HCT116 (cell line): ENCODE results near the gene MYLK. TPM values are rescaled to one million over a fixed set of nuclear protein-coding genes. Genes with fewer than 3 reads are reported as not detected.

Source experiments
- ATAC-seq: fragments of 200-7000 bp; cut with Tn5 transposase; 2 replicates; pipeline ENCODE4 v1.9.1; 2020; ENCODE audit warnings: mild to moderate bottlenecking, moderate library complexity
- BruUV-seq: library from RNA; stranded (reverse); fragments of 400-500 nt; replicated peaks from 2 replicates; lab custom pipeline; 2021; lab: Mats Ljungman, UMichigan
- CTCF ChIA-PET: fragments of 300-600 bp; sonication (Branson Sonifier 250); formaldehyde crosslinking; loops from one replicate; lab custom pipeline; 2021; ENCODE audit warnings: antibody characterized with exemption; lab: Charles Lee
- POLR2A ChIA-PET: fragments of 300-600, 350-600 bp; sonication (Branson Sonifier 250); formaldehyde crosslinking; loops from one replicate; lab custom pipeline; 2021; ENCODE audit warnings: antibody characterized with exemption; lab: Charles Lee
- RAD21 ChIA-PET, 2 experiments: fragments of 300-600 bp; sonication (Branson Sonifier 250); formaldehyde crosslinking; loops; one replicate each; lab custom pipeline; 2023; ENCODE audit warnings: low total read pairs in 2 of 2; ENCODE audit not compliant: uncharacterized antibody in 2 of 2, unreplicated experiment in 2 of 2, low non-redundant PET in 1 of 2; lab: Charles Lee
- DNase-seq: peaks from one replicate; pipeline ENCODE4 v3.0.0-alpha.2; 2010; ENCODE audit warnings: low read depth, low spot score
- H2AFZ ChIP-seq: fragments of 200-600 bp; shearing (Covaris generic), sonication (generic); 2 replicates; pipeline ENCODE4 v1.6.1; 2017; ENCODE audit warnings: low read depth, mixed run types, mixed read lengths, antibody characterized with exemption, low read length; ENCODE audit not compliant: poor library complexity, severe bottlenecking
- H3K27ac ChIP-seq: 2 replicates; pipeline ENCODE4 v1.5.1; 2012; ENCODE audit warnings: low read depth, low read length
- H3K27me3 ChIP-seq: fragments of 200-600 bp; sonication (generic); 2 replicates; pipeline ENCODE4 v1.6.1; 2016; ENCODE audit warnings: mixed run types, low read length, mixed read lengths; ENCODE audit not compliant: insufficient read depth
- H3K36me3 ChIP-seq, 2 experiments: fragments of 200-500 bp in 1 of 2; fragments of 200-600 bp in 1 of 2; sonication (Bioruptor generic) in 1 of 2; sonication (generic) in 1 of 2; 2 replicates each; pipeline versions ENCODE4 v1.5.1 to v1.6.1; 2014 to 2016; ENCODE audit warnings: low read length in 2 of 2, inconsistent platforms in 1 of 2, mixed read lengths in 1 of 2, mixed run types in 1 of 2; ENCODE audit not compliant: insufficient read depth in 2 of 2, control insufficient read depth in 1 of 2
- H3K4me1 ChIP-seq, 2 experiments: fragments of 200-600 bp in 1 of 2; sonication (generic) in 1 of 2; 2 replicates each; pipeline versions ENCODE4 v1.5.1 to v1.6.1; 2012 to 2017; ENCODE audit warnings: low read length in 2 of 2, inconsistent platforms in 1 of 2, mild to moderate bottlenecking in 1 of 2, mixed read lengths in 1 of 2, mixed run types in 1 of 2, moderate library complexity in 1 of 2; ENCODE audit not compliant: insufficient read depth in 2 of 2, control insufficient read depth in 1 of 2
- H3K4me2 ChIP-seq: fragments of 200-600 bp; sonication (generic); 2 replicates; pipeline ENCODE4 v1.6.1; 2017; ENCODE audit warnings: mixed run types, low read length, mixed read lengths
- H3K4me3 ChIP-seq, 2 experiments: fragments of 200-600 bp in 1 of 2; sonication (generic) in 1 of 2; replicated peaks in 1 of 2; 2 replicates each; pipeline ENCODE4 v1.5.1; 2011 to 2016; ENCODE audit warnings: low read length in 2 of 2, control low read depth in 1 of 2, low read depth in 1 of 2, mild to moderate bottlenecking in 1 of 2, mixed read lengths in 1 of 2, mixed run types in 1 of 2
- H3K79me2 ChIP-seq: fragments of 200-600 bp; sonication (generic); 2 replicates; pipeline ENCODE4 v1.6.1; 2017; ENCODE audit warnings: mild to moderate bottlenecking, mixed run types, low read length, moderate library complexity, mixed read lengths; ENCODE audit not compliant: insufficient read depth
- H3K9ac ChIP-seq: fragments of 200-600 bp; sonication (generic); 2 replicates; pipeline ENCODE4 v1.6.1; 2016; ENCODE audit warnings: low read length, mixed read lengths
- H3K9me2 ChIP-seq: fragments of 200-600 bp; sonication (generic), shearing (Covaris generic); 2 replicates; pipeline ENCODE4 v1.6.1; 2017; ENCODE audit warnings: mixed run types, mild to moderate bottlenecking, moderate library complexity; ENCODE audit not compliant: insufficient read depth
- H3K9me3 ChIP-seq, 2 experiments: fragments of 200-500 bp in 1 of 2; fragments of 200-600 bp in 1 of 2; sonication (Bioruptor generic) in 1 of 2; sonication (generic) in 1 of 2; 2 replicates each; pipeline ENCODE4 v1.6.1; 2014 to 2017; ENCODE audit warnings: low read length in 2 of 2, mixed read lengths in 2 of 2, inconsistent platforms in 1 of 2, low read depth in 1 of 2, mild to moderate bottlenecking in 1 of 2, mixed run types in 1 of 2, moderate library complexity in 1 of 2; ENCODE audit not compliant: control insufficient read depth in 1 of 2, insufficient read depth in 1 of 2
- H4K20me1 ChIP-seq: fragments of 200-600 bp; sonication (generic), shearing (Covaris generic); 2 replicates; pipeline ENCODE4 v1.6.1; 2017; ENCODE audit warnings: mixed run types, mild to moderate bottlenecking, moderate library complexity; ENCODE audit not compliant: insufficient read depth
- JUND ChIP-seq: IDR thresholded peaks from 2 replicates; pipeline ENCODE4 v1.6.1; 2012
- YY1 ChIP-seq: IDR thresholded peaks from 2 replicates; pipeline ENCODE4 v1.6.1; 2011; ENCODE audit warnings: low read length, low read depth, moderate library complexity, mild to moderate bottlenecking; ENCODE audit not compliant: insufficient replicate concordance; ENCODE audit errors: extremely low read depth
- intact Hi-C: fragments of 100-400 bp; cut with micrococcal nuclease; formaldehyde crosslinking; loops from 2 replicates; pipeline ENCODE4 v1.10.0; 2022
- total RNA-seq: library from RNA; stranded (reverse); gene quantifications from one replicate; pipeline ENCODE4 v1.2.1, GENCODE V29; 2021; ENCODE audit not compliant: unreplicated experiment
- TF ChIP-seq, protein P1 (sequence below): IDR thresholded peaks from 2 replicates; pipeline ENCODE4 v1.6.1; 2012; ENCODE audit warnings: low read depth
- TF ChIP-seq, protein P2 (sequence below), 3 experiments: fragments of 200-600 bp in 1 of 3; sonication (generic) in 1 of 3; IDR thresholded peaks in 2 of 3; conservative IDR thresholded peaks in 1 of 3; 2 replicates each; pipeline ENCODE4 v1.5.1; 2012 to 2017; ENCODE audit warnings: low read depth in 2 of 3, low read length in 2 of 3, antibody characterized with exemption in 1 of 3, borderline replicate concordance in 1 of 3, control low read depth in 1 of 3, mild to moderate bottlenecking in 1 of 3, mixed read lengths in 1 of 3, mixed run types in 1 of 3, moderate library complexity in 1 of 3; ENCODE audit not compliant: insufficient read depth in 1 of 3

MYLK gene
- total RNA-seq, 1 experiment from 2014 or later, result 3.8 TPM

DNA sequence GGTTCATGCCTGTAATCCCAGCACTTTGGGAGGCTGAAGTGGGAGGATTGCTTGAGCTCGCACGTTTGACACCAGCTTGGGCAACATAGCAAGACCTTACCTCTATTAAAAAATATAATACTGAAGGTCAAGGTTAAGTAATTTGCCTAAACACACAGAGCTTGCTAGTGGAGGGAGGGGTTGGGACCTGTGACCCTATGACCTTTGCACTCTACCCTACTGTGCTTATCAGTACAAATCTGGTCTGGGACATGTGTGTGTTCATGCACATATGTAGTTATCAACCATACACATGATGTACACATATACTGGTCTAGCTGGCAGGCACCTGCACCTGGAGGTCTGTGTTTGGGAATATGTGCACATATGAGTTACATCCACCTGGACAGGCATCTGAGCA, 181.4 kb downstream of the MYLK start:
- intact Hi-C loops, result loop anchor here (1.0 kb wide), 1 partner anchor 50 kb away; no protein-coding TSS in a partner anchor
- H3K79me2 ChIP-seq, result no peaks in the 10 kb centered on the region
- H3K4me3 ChIP-seq, result no peak overlapping the region
- no peaks in the 10 kb centered on the region for H3K9me2 ChIP-seq
- ATAC-seq (no peak), DNase-seq (no peak)
- no peaks in the 10 kb centered on the region for H3K27me3 ChIP-seq
- no TSS peak for BruUV-seq
- H3K9me3 ChIP-seq, result no peaks in the 10 kb centered on the region
- ChIA-PET CTCF (interaction anchor here (1.0 to 1.6 kb wide), 4 partner anchors 14 to 52 kb away, joined by 3 to 26 read pairs (median 6); no protein-coding TSS in a partner anchor), POLR2A (no interaction called here), RAD21 (interaction anchor here (0.8 to 2.1 kb wide), 5 partner anchors 16 to 51 kb away, joined by 3 to 7 read pairs (median 3); no protein-coding TSS in a partner anchor)
- H2AFZ ChIP-seq, result no peak overlapping the region
- H3K27ac ChIP-seq, result no peak overlapping the region
- no peaks in the 10 kb centered on the region for H4K20me1 ChIP-seq
- no peak overlapping the region for H3K9ac ChIP-seq
- TF ChIP-seq, protein P1, sequence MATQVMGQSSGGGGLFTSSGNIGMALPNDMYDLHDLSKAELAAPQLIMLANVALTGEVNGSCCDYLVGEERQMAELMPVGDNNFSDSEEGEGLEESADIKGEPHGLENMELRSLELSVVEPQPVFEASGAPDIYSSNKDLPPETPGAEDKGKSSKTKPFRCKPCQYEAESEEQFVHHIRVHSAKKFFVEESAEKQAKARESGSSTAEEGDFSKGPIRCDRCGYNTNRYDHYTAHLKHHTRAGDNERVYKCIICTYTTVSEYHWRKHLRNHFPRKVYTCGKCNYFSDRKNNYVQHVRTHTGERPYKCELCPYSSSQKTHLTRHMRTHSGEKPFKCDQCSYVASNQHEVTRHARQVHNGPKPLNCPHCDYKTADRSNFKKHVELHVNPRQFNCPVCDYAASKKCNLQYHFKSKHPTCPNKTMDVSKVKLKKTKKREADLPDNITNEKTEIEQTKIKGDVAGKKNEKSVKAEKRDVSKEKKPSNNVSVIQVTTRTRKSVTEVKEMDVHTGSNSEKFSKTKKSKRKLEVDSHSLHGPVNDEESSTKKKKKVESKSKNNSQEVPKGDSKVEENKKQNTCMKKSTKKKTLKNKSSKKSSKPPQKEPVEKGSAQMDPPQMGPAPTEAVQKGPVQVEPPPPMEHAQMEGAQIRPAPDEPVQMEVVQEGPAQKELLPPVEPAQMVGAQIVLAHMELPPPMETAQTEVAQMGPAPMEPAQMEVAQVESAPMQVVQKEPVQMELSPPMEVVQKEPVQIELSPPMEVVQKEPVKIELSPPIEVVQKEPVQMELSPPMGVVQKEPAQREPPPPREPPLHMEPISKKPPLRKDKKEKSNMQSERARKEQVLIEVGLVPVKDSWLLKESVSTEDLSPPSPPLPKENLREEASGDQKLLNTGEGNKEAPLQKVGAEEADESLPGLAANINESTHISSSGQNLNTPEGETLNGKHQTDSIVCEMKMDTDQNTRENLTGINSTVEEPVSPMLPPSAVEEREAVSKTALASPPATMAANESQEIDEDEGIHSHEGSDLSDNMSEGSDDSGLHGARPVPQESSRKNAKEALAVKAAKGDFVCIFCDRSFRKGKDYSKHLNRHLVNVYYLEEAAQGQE, result no peak
- TF ChIP-seq, protein P2, sequence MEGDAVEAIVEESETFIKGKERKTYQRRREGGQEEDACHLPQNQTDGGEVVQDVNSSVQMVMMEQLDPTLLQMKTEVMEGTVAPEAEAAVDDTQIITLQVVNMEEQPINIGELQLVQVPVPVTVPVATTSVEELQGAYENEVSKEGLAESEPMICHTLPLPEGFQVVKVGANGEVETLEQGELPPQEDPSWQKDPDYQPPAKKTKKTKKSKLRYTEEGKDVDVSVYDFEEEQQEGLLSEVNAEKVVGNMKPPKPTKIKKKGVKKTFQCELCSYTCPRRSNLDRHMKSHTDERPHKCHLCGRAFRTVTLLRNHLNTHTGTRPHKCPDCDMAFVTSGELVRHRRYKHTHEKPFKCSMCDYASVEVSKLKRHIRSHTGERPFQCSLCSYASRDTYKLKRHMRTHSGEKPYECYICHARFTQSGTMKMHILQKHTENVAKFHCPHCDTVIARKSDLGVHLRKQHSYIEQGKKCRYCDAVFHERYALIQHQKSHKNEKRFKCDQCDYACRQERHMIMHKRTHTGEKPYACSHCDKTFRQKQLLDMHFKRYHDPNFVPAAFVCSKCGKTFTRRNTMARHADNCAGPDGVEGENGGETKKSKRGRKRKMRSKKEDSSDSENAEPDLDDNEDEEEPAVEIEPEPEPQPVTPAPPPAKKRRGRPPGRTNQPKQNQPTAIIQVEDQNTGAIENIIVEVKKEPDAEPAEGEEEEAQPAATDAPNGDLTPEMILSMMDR (IDR thresholded peaks at IDR 0.05 in 2 of 3, conservative IDR thresholded peaks at IDR 0.05 in 1 of 3; ENCODE audit: borderline replicate concordance in 1 of 3, insufficient read depth in 1 of 3, low read depth in 2 of 3, low read length in 2 of 3), result no peak
- TF ChIP-seq JUND (no peak), YY1 (no peak)
- H3K36me3 ChIP-seq, result no peaks in the 10 kb centered on the region
- H3K4me2 ChIP-seq, result no peak overlapping the region
- H3K4me1 ChIP-seq, result no peaks in the 10 kb centered on the region
